PFSK-1 (cell line): ENCODE data around the gene N4BP2L2.

Experiments
- FOXP2 ChIP-seq: optimal IDR thresholded peaks from 2 replicates; pipeline ENCODE3; 2011; ENCODE audit warnings: borderline replicate concordance, control low read depth, inconsistent platforms; ENCODE audit not compliant: insufficient read depth; ENCODE audit errors: extremely low read length, extremely low read depth
- REST ChIP-seq, 2 experiments: IDR thresholded peaks; 2 replicates each; pipeline versions ENCODE4 v1.6.1 to v1.8.0; 2011 to 2012; ENCODE audit warnings: low read depth in 2 of 2, low read length in 2 of 2, control low read depth in 1 of 2, inconsistent platforms in 1 of 2, mild to moderate bottlenecking in 1 of 2, moderate library complexity in 1 of 2; ENCODE audit not compliant: insufficient read depth in 1 of 2
- TAF1 ChIP-seq: IDR thresholded peaks from 2 replicates; pipeline ENCODE4 v1.6.1; 2012; ENCODE audit warnings: low read length, control low read depth, borderline replicate concordance; ENCODE audit not compliant: insufficient read depth

- TF ChIP-seq TAF1 (no peak), REST (IDR thresholded peaks at IDR 0.05; ENCODE audit: insufficient read depth in 1 of 2, low read depth in 2 of 2, low read length in 2 of 2) (no peak), FOXP2 (no peak)
These were observed 37.5 kb downstream of the N4BP2L2 start for GRCh38 chr13:32501064-32501463.
